Spinal cord (tissue), 10 donors: Measurements from ENCODE around the gene ZC2HC1B. TPM values are rescaled to one million over a fixed set of nuclear protein-coding genes. Genes with fewer than 3 reads are reported as not detected.

Experiments used
- DNase-seq, 6 donors: peaks; one replicate each; pipeline versions ENCODE4 v3.0.0 to v3.0.0-alpha.2; 2013 to 2015; ENCODE audit warnings: low spot score in 6 of 6, low read depth in 4 of 6
- H3K27ac ChIP-seq: one replicate; pipeline ENCODE4 v1.5.1; 2013; ENCODE audit warnings: low read depth, low read length, control low read depth
- H3K27me3 ChIP-seq: one replicate; pipeline ENCODE4 v1.6.1; 2013; ENCODE audit warnings: low read length; ENCODE audit not compliant: control insufficient read depth, insufficient read depth
- H3K36me3 ChIP-seq: one replicate; pipeline ENCODE4 v1.6.1; 2013; ENCODE audit warnings: low read length; ENCODE audit not compliant: control insufficient read depth, insufficient read depth
- H3K4me1 ChIP-seq: one replicate; pipeline ENCODE4 v1.6.1; 2013; ENCODE audit warnings: low read length; ENCODE audit not compliant: control insufficient read depth, insufficient read depth
- H3K4me3 ChIP-seq: one replicate; pipeline ENCODE4 v1.5.1; 2013; ENCODE audit warnings: low read depth, low read length, control low read depth
- H3K9me3 ChIP-seq: one replicate; pipeline ENCODE4 v1.6.1; 2013; ENCODE audit warnings: low read length; ENCODE audit not compliant: control insufficient read depth, insufficient read depth
- WGBS: methylation state at CpG from one replicate; pipeline ENCODE4 v1.1.5; 2013; ENCODE audit warnings: missing lambda C conversion rate; ENCODE audit not compliant: insufficient coverage; 5-methylcytosine and 5-hydroxymethylcytosine counted together
- polyA plus RNA-seq, 2 donors: library from polyadenylated mRNA; unstranded; fragments of 120-200 nt; gene quantifications; one replicate each; pipeline ENCODE4 v1.2.1, GENCODE V29; 2013; ENCODE audit not compliant: insufficient read length in 2 of 2
- small RNA-seq: library from RNA; depleted of rRNA; stranded (forward); fragments of <200 nt; gene quantifications from one replicate; pipeline ENCODE3, GENCODE V24; 2014; ENCODE audit warnings: low replicate concordance
- total RNA-seq, 2 donors: library from RNA; depleted of rRNA in 1 of 2; stranded (reverse); fragments of 120-200 nt in 1 of 2; fragments of >200 nt in 1 of 2; gene quantifications; one replicate each; pipeline versions ENCODE4 v1.2.3 to v1.2.4, GENCODE V29; 2013 to 2014
- donor health status: healthy.

The ZC2HC1B gene
- total and polyA plus RNA-seq, 4 donors, result 0.17 TPM; not detected in 3

GRCh38 chr6:143976806-143977349, 112.6 kb downstream of the ZC2HC1B start:
- no peak overlapping the region for H3K4me3 ChIP-seq
- no CpG with 5 or more reads among the region's 3 CpGs for WGBS
- H3K27ac ChIP-seq, result no peak overlapping the region
- no peak for DNase-seq
- no peaks in the 10 kb centered on the region for H3K36me3 ChIP-seq
- peaks cover 4% of the 10 kb centered on the region for H3K4me1 ChIP-seq
- H3K9me3 ChIP-seq, result no peaks in the 10 kb centered on the region
- H3K27me3 ChIP-seq, result no peaks in the 10 kb centered on the region

GRCh38 chr6:143980921-143981320, 116.6 kb downstream of the ZC2HC1B start:
- DNase-seq, result no peak
- WGBS, result no CpG with 5 or more reads among the region's 1 CpG
- no peak overlapping the region for H3K27ac ChIP-seq
- H3K36me3 ChIP-seq, result no peaks in the 10 kb centered on the region
- H3K9me3 ChIP-seq, result no peaks in the 10 kb centered on the region
- no peaks in the 10 kb centered on the region for H3K27me3 ChIP-seq
- H3K4me1 ChIP-seq, result no peaks in the 10 kb centered on the region
- no peak overlapping the region for H3K4me3 ChIP-seq

GRCh38 chr6:143982968-143983367, 118.7 kb downstream of the ZC2HC1B start:
- H3K27me3 ChIP-seq, result no peaks in the 10 kb centered on the region
- DNase-seq, result no peak

GRCh38 chr6:143984666-143985065, 120.4 kb downstream of the ZC2HC1B start:
- 86% methylated on average over 1 of the region's 2 CpGs for WGBS
- no peaks in the 10 kb centered on the region for H3K9me3 ChIP-seq
- no peaks in the 10 kb centered on the region for H3K27me3 ChIP-seq
- no peaks in the 10 kb centered on the region for H3K4me1 ChIP-seq
- no peak for DNase-seq
- H3K27ac ChIP-seq, result no peak overlapping the region
- H3K4me3 ChIP-seq, result no peak overlapping the region
- H3K36me3 ChIP-seq, result no peaks in the 10 kb centered on the region

More at GRCh38 chr6:143982968-143983367, 118.7 kb downstream of the ZC2HC1B start:
- WGBS, result 90% methylated on average over 2 of the region's 2 CpGs
- Histone ChIP-seq H3K36me3 (no peaks in the 10 kb centered on the region), H3K27ac (no peak overlapping the region), H3K4me1 (no peaks in the 10 kb centered on the region), H3K9me3 (no peaks in the 10 kb centered on the region), H3K4me3 (no peak overlapping the region)

GRCh38 chr6:143986463-143987065, 122.3 kb downstream of the ZC2HC1B start:
- Histone ChIP-seq H3K4me3 (no peak overlapping the region), H3K36me3 (no peaks in the 10 kb centered on the region), H3K27me3 (no peaks in the 10 kb centered on the region), H3K9me3 (no peaks in the 10 kb centered on the region), H3K4me1 (no peaks in the 10 kb centered on the region), H3K27ac (no peak overlapping the region)
- DNase-seq, result no peak
- WGBS, result 34% methylated on average over 3 of the region's 5 CpGs

Small RNA genes lying within 50 kb of the gene (small RNA-seq; reads per million reads assigned to genes)
- gene ZC2HC1B, result not detected

Other genes with a start within 250 kb of the ZC2HC1B start
- 100 to 1,000 TPM in 1 of 2 donors, 10 to 100 TPM in 1; 59.9 to 157 TPM for gene PHACTR2, start 186.5 kb upstream of the ZC2HC1B start, total RNA-seq
- 10 to 100 TPM in 1 of 2 donors, 1 to 10 TPM in 1; 8.8 to 10.7 TPM for gene PHACTR2, start 186.5 kb upstream of the ZC2HC1B start, polyA plus RNA-seq
- 10 to 100 TPM; 14.0 to 20.6 TPM for gene LTV1, start 21.1 kb upstream of the ZC2HC1B start, total RNA-seq
- 10 to 100 TPM; 23.1 to 25.5 TPM for gene LTV1, start 21.1 kb upstream of the ZC2HC1B start, polyA plus RNA-seq
- 10 to 100 TPM; 20.4 to 22.7 TPM for gene PLAGL1, start 143.8 kb downstream of the ZC2HC1B start, total RNA-seq
- gene PLAGL1, start 143.8 kb downstream of the ZC2HC1B start, polyA plus RNA-seq, result 10 to 100 TPM; 23.4 to 28.0 TPM
- 100 to 1,000 TPM in 1 of 2 donors, 10 to 100 TPM in 1; 36.9 to 140 TPM for gene SF3B5, start 231.1 kb downstream of the ZC2HC1B start, total RNA-seq
- gene SF3B5, start 231.1 kb downstream of the ZC2HC1B start, polyA plus RNA-seq, result 100 to 1,000 TPM; 121 to 129 TPM